ENCODE results near the gene CSNK1G2. TPM values are rescaled to one million over a fixed set of nuclear protein-coding genes. Genes with fewer than 3 reads are reported as not detected.

The CSNK1G2 gene
- total and polyA plus RNA-seq, 2 of the 13 experiments (the other 11 are each of a cell fraction or from before 2014, with no cell fraction given), result 53.8 to 72.5 TPM

GRCh38 chr19:1979642-1980041, 38.7 kb downstream of the CSNK1G2 start (continued):
- no peak for TF ChIP-seq MTF2 (CRISPR knock-in tag; IDR thresholded peaks at IDR 0.05; ENCODE audit: borderline replicate concordance)
- no peak for TF ChIP-seq MIER3 (CRISPR knock-in tag; IDR thresholded peaks at IDR 0.05; ENCODE audit: borderline replicate concordance)
- TF ChIP-seq ZNF710 (CRISPR knock-in tag; IDR thresholded peaks at IDR 0.05; ENCODE audit: borderline replicate concordance), result no peak
- TF ChIP-seq BCLAF1 (IDR thresholded peaks at IDR 0.05), result no peak
- no peak for TF ChIP-seq ZNF232 (CRISPR knock-in tag; IDR thresholded peaks at IDR 0.05; ENCODE audit: borderline replicate concordance)
- TF ChIP-seq ZNF333 (CRISPR knock-in tag; IDR thresholded peaks at IDR 0.05; ENCODE audit: borderline replicate concordance), result no peak

- ChIA-PET POLR2A (no interaction called here), CTCF (ENCODE audit: low intra/inter-chr PET ratio, low total read pairs) (no interaction called here)
- FAIRE-seq (no peak), ATAC-seq (no peak), DNase-seq (ENCODE audit: low spot score) (no peak)
- in situ Hi-C loops (cut with HindIII; ENCODE audit: extremely low pct_ligation_motif_present, low pct_unique_long_range_greater_than_20kb), result no loop called here
- Histone ChIP-seq H3K4me1 (ENCODE audit: insufficient read depth, low read length) (no peaks in the 10 kb centered on the region), H3K27me3 (ENCODE audit: control insufficient read depth in 1 of 2, insufficient read depth in 2 of 2, low read length in 2 of 2) (no peaks in the 10 kb centered on the region), H3K4me2 (ENCODE audit: low read depth, low read length) (no peak overlapping the region), H3K9me3 (ENCODE audit: low read length) (no peaks in the 10 kb centered on the region), H3K79me2 (ENCODE audit: insufficient read depth, low read length) (no peaks in the 10 kb centered on the region), H3K9ac (ENCODE audit: insufficient read depth, low read depth, low read length) (no peak overlapping the region), H3K4me3 (replicated peaks in 1 of 3; ENCODE audit: insufficient read depth in 1 of 3, low read depth in 2 of 3, low read length in 3 of 3) (no peak overlapping the region), H3K27ac (ENCODE audit: extremely low read length, insufficient read depth, low read length) (no peak overlapping the region), H4K20me1 (ENCODE audit: insufficient read depth, low read length) (no peaks in the 10 kb centered on the region), H3K36me3 (replicated peaks in 1 of 2; ENCODE audit: control insufficient read depth in 1 of 2, insufficient read depth in 2 of 2, low read length in 2 of 2) (peaks cover 15 to 36% of the 10 kb centered on the region in 2 experiments; a peak in 4 of 5 replicates), H2AFZ (ENCODE audit: low read length) (no peak overlapping the region)
- WGBS (ENCODE audit: low lambda C conversion rate), result 95% methylated on average over 14 of the region's 35 CpGs
- BruUV-seq (replicated peaks), result no TSS peak
- intact Hi-C loops (cut with micrococcal nuclease; ENCODE audit: unreplicated experiment), result no loop called here
- TF ChIP-seq CCDC6 (CRISPR knock-in tag; IDR thresholded peaks at IDR 0.05) (no peak), BCL6 (CRISPR knock-in tag; IDR thresholded peaks at IDR 0.05) (no peak), ZNF17 (CRISPR knock-in tag; IDR thresholded peaks at IDR 0.05) (no peak), GLMP (CRISPR knock-in tag; IDR thresholded peaks at IDR 0.05; ENCODE audit: borderline replicate concordance) (no peak), ZNF33A (CRISPR knock-in tag; IDR thresholded peaks at IDR 0.05; ENCODE audit: borderline replicate concordance) (no peak), FOXA1 (IDR thresholded peaks at IDR 0.05) (no peak), FOXA1 (CRISPR knock-in tag; IDR thresholded peaks at IDR 0.05) (no peak)
Measured at GRCh38 chr19:1980091-1980808, 39.3 kb downstream of the CSNK1G2 start.
